OCI-LY3 (cell line): ENCODE results near the gene UCKL1.

Experiments
- H2AFZ ChIP-seq: fragments of 200-600, 300-600 bp; shearing (Covaris generic); 2 replicates; pipeline ENCODE4 v1.6.0; 2014; ENCODE audit warnings: antibody characterized with exemption, low read depth, low read length
- H3K27ac ChIP-seq: fragments of 200-600, 300-600 bp; sonication (generic); 2 replicates; pipeline ENCODE4 v1.5.1; 2014; ENCODE audit warnings: mild to moderate bottlenecking, low read length, moderate library complexity, mixed read lengths
- H3K27me3 ChIP-seq: fragments of 200-600, 300-600 bp; sonication (generic); 2 replicates; pipeline ENCODE4 v1.6.1; 2014; ENCODE audit warnings: low read depth, low read length, mixed read lengths
- H3K36me3 ChIP-seq: fragments of 200-600, 300-600 bp; sonication (generic); replicated peaks from 2 replicates; pipeline ENCODE3; 2014; ENCODE audit warnings: low read depth, low read length, mixed read lengths
- H3K4me1 ChIP-seq: fragments of 300-600, 200-600 bp; sonication (generic); 2 replicates; pipeline ENCODE4 v1.6.1; 2014; ENCODE audit warnings: low read length, mixed read lengths
- H3K4me2 ChIP-seq: fragments of 200-600, 300-600 bp; sonication (generic); 2 replicates; pipeline ENCODE4 v1.6.1; 2014; ENCODE audit warnings: low read length, mixed read lengths
- H3K4me3 ChIP-seq: fragments of 300-600, 200-600 bp; sonication (generic); 2 replicates; pipeline ENCODE4 v1.5.1; 2014; ENCODE audit warnings: antibody characterized with exemption, mild to moderate bottlenecking, low read length, moderate library complexity
- H3K79me2 ChIP-seq: fragments of 300-600, 200-600 bp; shearing (Covaris generic); 2 replicates; pipeline ENCODE4 v1.6.1; 2014; ENCODE audit warnings: mild to moderate bottlenecking, low read length, mixed read lengths
- H3K9ac ChIP-seq: fragments of 300-600, 200-600 bp; shearing (Covaris generic); 2 replicates; pipeline ENCODE4 v1.6.0; 2014; ENCODE audit warnings: mild to moderate bottlenecking, low read length, moderate library complexity
- H3K9me3 ChIP-seq: fragments of 200-600, 300-600 bp; shearing (Covaris generic); 2 replicates; pipeline ENCODE4 v1.6.1; 2014; ENCODE audit warnings: low read length, mixed read lengths; ENCODE audit not compliant: insufficient read depth
- H4K20me1 ChIP-seq: fragments of 200-600, 300-600 bp; sonication (generic); 2 replicates; pipeline ENCODE4 v1.6.1; 2016; ENCODE audit warnings: low read length, mixed read lengths; ENCODE audit not compliant: insufficient read depth
- EZH2phosphoT487 ChIP-seq: fragments of 200-600 bp; shearing (Covaris generic); IDR thresholded peaks from 2 replicates; pipeline ENCODE4 v1.6.1; 2018; ENCODE audit warnings: antibody characterized with exemption, mixed run types, low read depth
- TF ChIP-seq, protein P1 (sequence below): fragments of 200-600, 300-600 bp; sonication (generic); IDR thresholded peaks from 2 replicates; pipeline ENCODE4 v1.5.1; 2014; ENCODE audit warnings: antibody characterized with exemption, low read length, low read depth

Gene UCKL1

GRCh38 chr20:63969838-63970713 lies 13.9 kb upstream of the UCKL1 start, which contains the start of gene ZNF512B:
ZNF512B (minus strand) TSS chr20:63969930; CDS start chr20:63967950, 1,980 bp downstream.
- peaks cover 16% of the 10 kb centered on the region for H3K79me2 ChIP-seq
- no peaks in the 10 kb centered on the region for H3K9me3 ChIP-seq
- 0 out of 2 replicates have a peak, but pooled peaks cover 4% of the 10 kb centered on the region for H3K27me3 ChIP-seq
- H3K4me2 ChIP-seq = peak within 1 kb of the TSS; percentile 98
- H3K4me3 ChIP-seq = peak within 1 kb of the TSS; percentile 92
- peaks cover 17% of the 10 kb centered on the region for H3K36me3 ChIP-seq
- H2AFZ ChIP-seq = peak within 1 kb of the TSS; percentile 72; the same call in 1 of the 2 replicates
- no peak within 1 kb of the TSS for H3K27ac ChIP-seq
- H3K4me1 ChIP-seq = peaks cover 15% of the 10 kb centered on the region
- no peaks in the 10 kb centered on the region for H4K20me1 ChIP-seq
- TF ChIP-seq EZH2phosphoT487 = no peak
- TF ChIP-seq, protein P1, sequence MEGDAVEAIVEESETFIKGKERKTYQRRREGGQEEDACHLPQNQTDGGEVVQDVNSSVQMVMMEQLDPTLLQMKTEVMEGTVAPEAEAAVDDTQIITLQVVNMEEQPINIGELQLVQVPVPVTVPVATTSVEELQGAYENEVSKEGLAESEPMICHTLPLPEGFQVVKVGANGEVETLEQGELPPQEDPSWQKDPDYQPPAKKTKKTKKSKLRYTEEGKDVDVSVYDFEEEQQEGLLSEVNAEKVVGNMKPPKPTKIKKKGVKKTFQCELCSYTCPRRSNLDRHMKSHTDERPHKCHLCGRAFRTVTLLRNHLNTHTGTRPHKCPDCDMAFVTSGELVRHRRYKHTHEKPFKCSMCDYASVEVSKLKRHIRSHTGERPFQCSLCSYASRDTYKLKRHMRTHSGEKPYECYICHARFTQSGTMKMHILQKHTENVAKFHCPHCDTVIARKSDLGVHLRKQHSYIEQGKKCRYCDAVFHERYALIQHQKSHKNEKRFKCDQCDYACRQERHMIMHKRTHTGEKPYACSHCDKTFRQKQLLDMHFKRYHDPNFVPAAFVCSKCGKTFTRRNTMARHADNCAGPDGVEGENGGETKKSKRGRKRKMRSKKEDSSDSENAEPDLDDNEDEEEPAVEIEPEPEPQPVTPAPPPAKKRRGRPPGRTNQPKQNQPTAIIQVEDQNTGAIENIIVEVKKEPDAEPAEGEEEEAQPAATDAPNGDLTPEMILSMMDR = no peak
- peak within 1 kb of the TSS; percentile 85 for H3K9ac ChIP-seq

DNA sequence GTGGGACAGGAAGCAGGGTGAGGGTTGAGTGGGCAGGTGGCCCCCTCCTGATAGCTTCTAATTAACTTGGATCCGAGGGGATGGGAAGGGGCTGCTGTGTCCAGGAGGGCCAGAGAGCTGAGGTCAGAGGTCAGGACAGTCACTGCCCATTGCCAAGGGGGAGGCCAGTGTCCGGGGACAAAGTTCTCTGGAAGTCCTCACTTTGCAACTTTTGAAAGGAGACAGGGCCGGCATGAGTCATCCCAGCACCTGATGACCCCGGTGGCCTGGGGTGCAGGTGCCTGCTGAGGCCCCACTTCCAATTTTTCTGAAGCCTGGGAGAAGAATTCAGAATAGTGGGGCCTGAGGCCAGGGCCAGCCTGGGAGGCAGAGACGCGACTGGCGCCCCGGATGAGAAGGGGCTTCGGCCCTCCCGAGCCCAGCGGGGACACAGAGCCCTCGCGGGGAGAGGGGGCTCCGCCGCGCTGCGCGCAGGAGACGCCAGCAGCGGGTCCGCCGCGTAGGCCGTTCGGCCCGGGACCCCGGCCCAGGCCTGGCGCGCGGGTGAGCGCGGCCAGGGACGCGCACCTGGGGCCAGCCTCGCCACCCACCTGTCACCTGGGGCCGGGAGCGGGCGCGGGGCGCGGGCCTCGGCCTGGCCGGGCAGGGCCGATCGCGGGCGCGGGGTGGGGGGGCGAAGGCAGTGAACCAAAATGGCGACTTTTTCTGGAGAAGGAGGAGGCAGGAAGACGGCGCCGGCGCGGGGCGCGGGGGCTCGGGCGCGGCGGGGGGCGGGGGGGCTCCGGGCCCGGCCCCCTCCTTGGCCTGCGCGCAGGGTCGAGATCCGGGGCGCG lies 12.9 kb upstream of the UCKL1 start:
- Histone ChIP-seq H3K27me3 (0 out of 2 replicates have a peak, but pooled peaks cover 4% of the 10 kb centered on the region), H3K9me3 (no peaks in the 10 kb centered on the region), H3K27ac (no peak overlapping the region), H3K4me2 (peak overlapping the region; percentile 98), H3K9ac (peak overlapping the region; percentile 85), H3K79me2 (peaks cover 16% of the 10 kb centered on the region), H4K20me1 (no peaks in the 10 kb centered on the region), H3K36me3 (peaks cover 12% of the 10 kb centered on the region), H3K4me3 (peak overlapping the region; percentile 83), H3K4me1 (peaks cover 15% of the 10 kb centered on the region), H2AFZ (no peak overlapping the region)
- TF ChIP-seq EZH2phosphoT487 = no peak
- TF ChIP-seq, protein P1 = no peak

GRCh38 chr20:63968136-63968927 lies 12.1 kb upstream of the UCKL1 start:
- H3K4me3 ChIP-seq = peak overlapping the region; percentile 83
- no peak overlapping the region for H3K27ac ChIP-seq
- no peak overlapping the region for H2AFZ ChIP-seq
- H3K9me3 ChIP-seq = no peaks in the 10 kb centered on the region
- peaks cover 10% of the 10 kb centered on the region for H3K36me3 ChIP-seq
- peaks cover 16% of the 10 kb centered on the region for H3K79me2 ChIP-seq
- H3K27me3 ChIP-seq = 0 out of 2 replicates have a peak, but pooled peaks cover 4% of the 10 kb centered on the region
- no peaks in the 10 kb centered on the region for H4K20me1 ChIP-seq
- H3K4me1 ChIP-seq = peaks cover 12% of the 10 kb centered on the region
- H3K4me2 ChIP-seq = peak overlapping the region; percentile 98
- peak overlapping the region; percentile 85 for H3K9ac ChIP-seq
- TF ChIP-seq EZH2phosphoT487 = no peak
- TF ChIP-seq, protein P1 = no peak
